ENCODE measurements around the gene MISP3. TPM values are rescaled to one million over a fixed set of nuclear protein-coding genes. Genes with fewer than 3 reads are reported as not detected.
"Not testable (repeated sequence)": the region's sequence is repeated elsewhere in the genome, so short reads cannot be mapped to it uniquely, and the experiment has no call there.

Gene MISP3
- total RNA-seq, 2 experiments from 2014 or later, result 0.39 to 0.49 TPM

- Histone ChIP-seq H3K4me1 (ENCODE audit: insufficient read depth, low read length) (peaks cover 8% of the 10 kb centered on the region), H3K27ac (ENCODE audit: low read depth in 1 of 2, low read length in 2 of 2) (no peak overlapping the region), H3K9me3 (ENCODE audit: control insufficient read depth in 1 of 2, insufficient read depth in 1 of 2, low read length in 2 of 2) (peaks cover 0 to 13% of the 10 kb centered on the region in 2 experiments), H3K4me3 (ENCODE audit: low read length) (no peak overlapping the region), H3K27me3 (ENCODE audit: control insufficient read depth in 1 of 2, insufficient read depth in 2 of 2, low read length in 2 of 2) (no peaks in the 10 kb centered on the region), H3K36me3 (ENCODE audit: insufficient read depth, low read length) (peaks cover 75% of the 10 kb centered on the region)
- Mint-ChIP-seq H3K27ac (peak overlapping the region; percentile 67), H3K9me3 (no peaks in the 10 kb centered on the region), H3K4me3 (no peak overlapping the region), H3K27me3 (no peaks in the 10 kb centered on the region), H3K36me3 (ENCODE audit: low read depth) (peaks cover 84% of the 10 kb centered on the region), H3K4me1 (ENCODE audit: low read depth) (peaks cover 10% of the 10 kb centered on the region)
- ATAC-seq (ENCODE audit: poor library complexity), result peak; percentile 94
- CTCF ChIA-PET, result interaction anchor here (0.6 to 3.3 kb wide), 21 partner anchors 9 to 322 kb away, joined by 3 to 17 read pairs (median 5); partner anchors contain the start of genes ASF1B, DCAF15, IL27RA and MISP3
- peak; percentile 53 to 84 (median 73) for DNase-seq
- POLR2A ChIA-PET, result interaction anchor here (0.6 to 1.1 kb wide), 4 partner anchors 17 to 168 kb away, joined by 3 to 5 read pairs (median 4); partner anchors contain the start of genes DCAF15 and IL27RA
- peak; percentile 97 for TF ChIP-seq CTCF (IDR thresholded peaks at IDR 0.05)
- intact Hi-C loops (cut with DNase I, micrococcal nuclease), result loop anchor here (1.0 to 2.0 kb wide), 3 partner anchors 24 to 168 kb away; partner anchors contain the start of gene MISP3 (in 1 of the 2)
These were observed 24.0 kb upstream of the MISP3 start for GRCh38 chr19:14048443-14049153.

- ChIA-PET CTCF (interaction anchor here (3.3 kb wide), 1 partner anchor 9 kb away, joined by 17 read pairs; no protein-coding TSS in a partner anchor), POLR2A (no interaction called here)
- no peak for ATAC-seq (ENCODE audit: poor library complexity)
- Mint-ChIP-seq H3K27ac (no peak overlapping the region), H3K36me3 (ENCODE audit: low read depth) (peaks cover 78% of the 10 kb centered on the region), H3K4me3 (no peak overlapping the region), H3K9me3 (no peaks in the 10 kb centered on the region), H3K4me1 (ENCODE audit: low read depth) (peaks cover 15% of the 10 kb centered on the region), H3K27me3 (no peaks in the 10 kb centered on the region)
- H3K4me3 ChIP-seq (ENCODE audit: low read length), result no peak overlapping the region
- H3K9me3 ChIP-seq (ENCODE audit: control insufficient read depth in 1 of 2, insufficient read depth in 1 of 2, low read length in 2 of 2), result peaks cover 0 to 14% of the 10 kb centered on the region in 2 experiments
- peaks cover 62% of the 10 kb centered on the region for H3K36me3 ChIP-seq (ENCODE audit: insufficient read depth, low read length)
- H3K4me1 ChIP-seq (ENCODE audit: insufficient read depth, low read length), result peaks cover 8% of the 10 kb centered on the region
- DNase-seq, result no peak
- no peaks in the 10 kb centered on the region for H3K27me3 ChIP-seq (ENCODE audit: control insufficient read depth in 1 of 2, insufficient read depth in 2 of 2, low read length in 2 of 2)
- intact Hi-C loops (cut with DNase I, micrococcal nuclease), result no loop called here
- no peak overlapping the region for H3K27ac ChIP-seq (ENCODE audit: low read depth in 1 of 2, low read length in 2 of 2)
- no peak for TF ChIP-seq CTCF (IDR thresholded peaks at IDR 0.05)
These were observed 22.1 kb upstream of the MISP3 start for GRCh38 chr19:14050512-14050911.

GRCh38 chr19:14050961-14051360 lies 21.6 kb upstream of the MISP3 start:
- Mint-ChIP-seq H3K4me1 (ENCODE audit: low read depth) (peaks cover 16% of the 10 kb centered on the region), H3K36me3 (ENCODE audit: low read depth) (peaks cover 73% of the 10 kb centered on the region)
- H3K4me3 Mint-ChIP-seq; DNase-seq; POLR2A ChIA-PET; H3K27me3 ChIP-seq (ENCODE audit: control insufficient read depth in 1 of 2, insufficient read depth in 2 of 2, low read length in 2 of 2); H3K9me3 Mint-ChIP-seq; ATAC-seq (ENCODE audit: poor library complexity); H3K27ac Mint-ChIP-seq; H3K27ac ChIP-seq (ENCODE audit: low read depth in 1 of 2, low read length in 2 of 2); H3K4me3 ChIP-seq (ENCODE audit: low read length); H3K27me3 Mint-ChIP-seq; intact Hi-C loops (cut with DNase I, micrococcal nuclease); H3K4me1 ChIP-seq (ENCODE audit: insufficient read depth, low read length): not testable (repeated sequence)
- peaks cover 0 to 14% of the 10 kb centered on the region in 2 experiments for H3K9me3 ChIP-seq (ENCODE audit: control insufficient read depth in 1 of 2, insufficient read depth in 1 of 2, low read length in 2 of 2)
- peaks cover 58% of the 10 kb centered on the region for H3K36me3 ChIP-seq (ENCODE audit: insufficient read depth, low read length)
- CTCF ChIA-PET, result interaction anchor here (3.3 kb wide), 1 partner anchor 8 kb away, joined by 17 read pairs; no protein-coding TSS in a partner anchor

Data from CD4-positive, alpha-beta T cell (primary cell).